Neural cell (in vitro differentiated cells): Measurements from ENCODE around the gene ATL2. TPM values are rescaled to one million over a fixed set of nuclear protein-coding genes. Genes with fewer than 3 reads are reported as not detected.

ENCODE experiments used
- H2AFZ ChIP-seq: fragments of 200-600, 300-800 bp; sonication (generic), shearing (Covaris generic); 2 replicates; pipeline ENCODE4 v1.6.0; 2014; ENCODE audit warnings: low read depth, mild to moderate bottlenecking, antibody characterized with exemption, low read length, moderate library complexity
- H3F3A ChIP-seq: fragments of 200-600 bp; shearing (Covaris generic); 2 replicates; pipeline ENCODE4 v1.6.1; 2016; ENCODE audit warnings: mild to moderate bottlenecking, moderate library complexity, mixed read lengths, antibody characterized with exemption, low read length; ENCODE audit not compliant: insufficient read depth, poor library complexity, severe bottlenecking
- H3K27ac ChIP-seq: fragments of 200-600, 300-800 bp; sonication (generic), shearing (Covaris generic); 2 replicates; pipeline ENCODE4 v1.5.1; 2014; ENCODE audit warnings: mild to moderate bottlenecking, low read length, moderate library complexity
- H3K27me3 ChIP-seq: fragments of 300-800, 200-600 bp; sonication (generic), shearing (Covaris generic); 2 replicates; pipeline ENCODE4 v1.6.0; 2014; ENCODE audit warnings: mild to moderate bottlenecking, low read depth, low read length, moderate library complexity; ENCODE audit not compliant: insufficient read depth
- H3K36me3 ChIP-seq: fragments of 300-800, 200-600 bp; sonication (generic), shearing (Covaris generic); 2 replicates; pipeline ENCODE4 v1.5.1; 2014; ENCODE audit warnings: mild to moderate bottlenecking, antibody characterized with exemption, low read length, moderate library complexity; ENCODE audit not compliant: insufficient read depth
- H3K4me2 ChIP-seq: fragments of 300-800, 200-600 bp; sonication (generic), shearing (Covaris generic); 2 replicates; pipeline ENCODE4 v1.6.0; 2014; ENCODE audit warnings: mild to moderate bottlenecking, low read length
- H3K4me3 ChIP-seq: fragments of 300-800, 200-600 bp; sonication (generic), shearing (Covaris generic); 2 replicates; pipeline ENCODE4 v1.5.1; 2014; ENCODE audit warnings: mild to moderate bottlenecking, low read length, moderate library complexity
- H3K79me2 ChIP-seq: fragments of 200-600 bp; shearing (Covaris generic); replicated peaks from 2 replicates; pipeline ENCODE4 v1.6.0; 2014; ENCODE audit warnings: mild to moderate bottlenecking, low read length, moderate library complexity; ENCODE audit not compliant: insufficient read depth
- H3K9ac ChIP-seq: fragments of 300-800, 200-600 bp; sonication (generic), shearing (Covaris generic); 2 replicates; pipeline ENCODE4 v1.6.1; 2016; ENCODE audit warnings: mild to moderate bottlenecking, low read length, mixed read lengths
- H3K9me2 ChIP-seq: fragments of 200-600 bp; shearing (Covaris generic); 2 replicates; pipeline ENCODE4 v1.6.1; 2016; ENCODE audit warnings: mild to moderate bottlenecking, low read length, mixed read lengths; ENCODE audit not compliant: insufficient read depth
- H3K9me3 ChIP-seq: fragments of 200-600, 300-800 bp; sonication (generic), shearing (Covaris generic); 2 replicates; pipeline ENCODE4 v1.6.1; 2016; ENCODE audit warnings: mild to moderate bottlenecking, mixed run types, low read length, moderate library complexity, mixed read lengths
- H4K20me1 ChIP-seq: fragments of 200-600 bp; shearing (Covaris generic); 2 replicates; pipeline ENCODE4 v1.6.1; 2016; ENCODE audit warnings: mild to moderate bottlenecking, mixed run types; ENCODE audit not compliant: insufficient read depth
- CTCF ChIP-seq: fragments of 450-650 bp; IDR thresholded peaks from 2 replicates; pipeline ENCODE4 v1.5.1; 2014; ENCODE audit warnings: antibody characterized with exemption, mild to moderate bottlenecking, moderate library complexity; ENCODE audit not compliant: poor library complexity, severe bottlenecking
- EP300 ChIP-seq: fragments of 450-650 bp; conservative IDR thresholded peaks from 2 replicates; pipeline ENCODE4 v1.6.1; 2014; ENCODE audit warnings: antibody characterized with exemption, mild to moderate bottlenecking, moderate library complexity; ENCODE audit not compliant: poor library complexity, severe bottlenecking
- EZH2 ChIP-seq: fragments of 200-600, 300-800 bp; shearing (Covaris generic), sonication (generic); IDR thresholded peaks from 2 replicates; pipeline ENCODE4 v1.6.1; 2014; ENCODE audit warnings: antibody characterized with exemption, low read length, borderline replicate concordance, mild to moderate bottlenecking; ENCODE audit not compliant: insufficient read depth, poor library complexity, severe bottlenecking
- MXI1 ChIP-seq: fragments of 450-650 bp; conservative IDR thresholded peaks from 2 replicates; pipeline ENCODE4 v1.6.1; 2014; ENCODE audit warnings: antibody characterized with exemption, mild to moderate bottlenecking; ENCODE audit not compliant: poor library complexity, severe bottlenecking
- POLR2AphosphoS5 ChIP-seq: IDR thresholded peaks from 2 replicates; pipeline ENCODE4 v1.6.1; 2012
- RAD21 ChIP-seq: fragments of 450-650 bp; conservative IDR thresholded peaks from 2 replicates; pipeline ENCODE4 v1.6.1; 2014; ENCODE audit warnings: antibody characterized with exemption, mild to moderate bottlenecking, moderate library complexity
- REST ChIP-seq: IDR thresholded peaks from 2 replicates; pipeline ENCODE4 v1.6.1; 2012; ENCODE audit warnings: borderline replicate concordance
- SMC3 ChIP-seq: fragments of 450-650 bp; conservative IDR thresholded peaks from 2 replicates; pipeline ENCODE4 v1.6.1; 2014; ENCODE audit warnings: antibody characterized with exemption, mild to moderate bottlenecking, moderate library complexity; ENCODE audit not compliant: poor library complexity
- TAF1 ChIP-seq: IDR thresholded peaks from 2 replicates; pipeline ENCODE4 v1.6.1; 2012; ENCODE audit warnings: low read depth
- polyA plus RNA-seq: library from polyadenylated mRNA; depleted of rRNA; stranded (reverse); fragments of >200 nt; gene quantifications from 2 replicates; pipeline ENCODE4 v1.2.3, GENCODE V29; 2014

ATL2 gene
- polyA plus RNA-seq, 1 donor from 2014 or later, result 66.8 TPM

- no peaks in the 10 kb centered on the region for H4K20me1 ChIP-seq
- H3K27ac ChIP-seq, result no peak overlapping the region
- no peak overlapping the region for H3K9ac ChIP-seq
- H3F3A ChIP-seq, result no peaks in the 10 kb centered on the region
- no peaks in the 10 kb centered on the region for H3K9me2 ChIP-seq
- no peak overlapping the region for H2AFZ ChIP-seq
- no peaks in the 10 kb centered on the region for H3K36me3 ChIP-seq
- no peak overlapping the region for H3K4me3 ChIP-seq
- H3K9me3 ChIP-seq, result no peaks in the 10 kb centered on the region
- TF ChIP-seq MXI1, result no peak
- no peak for TF ChIP-seq TAF1
- TF ChIP-seq SMC3, result no peak
- no peak for TF ChIP-seq CTCF
- TF ChIP-seq RAD21, result no peak
- no peak for TF ChIP-seq EZH2
- no peak for TF ChIP-seq POLR2AphosphoS5
- TF ChIP-seq EP300, result no peak
- TF ChIP-seq REST, result no peak
- no peaks in the 10 kb centered on the region for H3K79me2 ChIP-seq
- no peaks in the 10 kb centered on the region for H3K27me3 ChIP-seq
- H3K4me2 ChIP-seq, result no peak overlapping the region
These were observed 116.6 kb downstream of the ATL2 start for GRCh38 chr2:38260469-38260868.

GRCh38 chr2:38259311-38259710 lies 117.8 kb downstream of the ATL2 start:
- Histone ChIP-seq H3K4me2 (no peak overlapping the region), H3K9me3 (no peaks in the 10 kb centered on the region)

More at GRCh38 chr2:38259311-38259710, 117.8 kb downstream of the ATL2 start:
- Histone ChIP-seq H4K20me1 (no peaks in the 10 kb centered on the region), H3K27ac (no peak overlapping the region), H3K27me3 (no peaks in the 10 kb centered on the region), H3K9me2 (no peaks in the 10 kb centered on the region), H3K9ac (no peak overlapping the region), H3F3A (no peaks in the 10 kb centered on the region), H2AFZ (no peak overlapping the region), H3K4me3 (no peak overlapping the region), H3K36me3 (no peaks in the 10 kb centered on the region), H3K79me2 (no peaks in the 10 kb centered on the region)
- TF ChIP-seq POLR2AphosphoS5, result no peak
- TF ChIP-seq CTCF, result no peak
- no peak for TF ChIP-seq EZH2
- no peak for TF ChIP-seq SMC3
- TF ChIP-seq RAD21, result no peak
- TF ChIP-seq REST, result no peak
- TF ChIP-seq TAF1, result no peak
- no peak for TF ChIP-seq EP300
- TF ChIP-seq MXI1, result no peak
